ENCODE results near the gene SYNM. TPM values are rescaled to one million over a fixed set of nuclear protein-coding genes. Genes with fewer than 3 reads are reported as not detected.
"Not testable (repeated sequence)": the region's sequence is repeated elsewhere in the genome, so short reads cannot be mapped to it uniquely, and the experiment has no call there.

The SYNM gene
- polyA plus RNA-seq, 1 donor from 2014 or later, result 5.7 TPM

- Histone ChIP-seq H3F3A (ENCODE audit: insufficient read depth, low read length, poor library complexity, severe bottlenecking) (no peaks in the 10 kb centered on the region), H3K79me2 (replicated peaks; ENCODE audit: insufficient read depth, low read length) (no peaks in the 10 kb centered on the region), H3K4me2 (ENCODE audit: low read length) (no peak overlapping the region), H3K9me2 (ENCODE audit: insufficient read depth, low read length) (no peaks in the 10 kb centered on the region), H3K9ac (ENCODE audit: low read length) (no peak overlapping the region), H3K4me3 (ENCODE audit: low read length) (no peak overlapping the region), H4K20me1 (ENCODE audit: insufficient read depth) (no peaks in the 10 kb centered on the region), H3K27ac (ENCODE audit: low read length) (no peak overlapping the region), H3K9me3 (ENCODE audit: low read length) (no peaks in the 10 kb centered on the region), H3K36me3 (ENCODE audit: insufficient read depth, low read length) (no peaks in the 10 kb centered on the region), H3K27me3 (ENCODE audit: insufficient read depth, low read depth, low read length) (no peaks in the 10 kb centered on the region), H2AFZ (ENCODE audit: low read depth, low read length) (no peak overlapping the region)
- TF ChIP-seq EZH2 (IDR thresholded peaks at IDR 0.05; ENCODE audit: borderline replicate concordance, insufficient read depth, low read length, poor library complexity, severe bottlenecking) (no peak), POLR2AphosphoS5 (IDR thresholded peaks at IDR 0.05) (no peak)
These were observed 30.4 kb upstream of the SYNM start for GRCh38 chr15:99074446-99074845.

- H3K9me3 ChIP-seq (ENCODE audit: low read length); H3K4me2 ChIP-seq (ENCODE audit: low read length); H3K27ac ChIP-seq (ENCODE audit: low read length); H3K9ac ChIP-seq (ENCODE audit: low read length); H3K4me3 ChIP-seq (ENCODE audit: low read length); H3K36me3 ChIP-seq (ENCODE audit: insufficient read depth, low read length); H3K79me2 ChIP-seq (replicated peaks; ENCODE audit: insufficient read depth, low read length); H3K27me3 ChIP-seq (ENCODE audit: insufficient read depth, low read depth, low read length); H2AFZ ChIP-seq (ENCODE audit: low read depth, low read length); H3K9me2 ChIP-seq (ENCODE audit: insufficient read depth, low read length); H3F3A ChIP-seq (ENCODE audit: insufficient read depth, low read length, poor library complexity, severe bottlenecking); H4K20me1 ChIP-seq (ENCODE audit: insufficient read depth): not testable (repeated sequence)
These were observed 29.7 kb upstream of the SYNM start for GRCh38 chr15:99075059-99075652.

- Histone ChIP-seq H3K36me3 (ENCODE audit: insufficient read depth, low read length) (no peaks in the 10 kb centered on the region), H3K4me3 (ENCODE audit: low read length) (no peak overlapping the region), H3K4me2 (ENCODE audit: low read length) (no peak overlapping the region), H3K9me2 (ENCODE audit: insufficient read depth, low read length) (no peaks in the 10 kb centered on the region), H3K27me3 (ENCODE audit: insufficient read depth, low read depth, low read length) (no peaks in the 10 kb centered on the region), H4K20me1 (ENCODE audit: insufficient read depth) (no peaks in the 10 kb centered on the region), H3F3A (ENCODE audit: insufficient read depth, low read length, poor library complexity, severe bottlenecking) (no peaks in the 10 kb centered on the region), H3K79me2 (replicated peaks; ENCODE audit: insufficient read depth, low read length) (no peaks in the 10 kb centered on the region), H2AFZ (ENCODE audit: low read depth, low read length) (no peak overlapping the region), H3K9ac (ENCODE audit: low read length) (no peak overlapping the region), H3K27ac (ENCODE audit: low read length) (no peak overlapping the region), H3K9me3 (ENCODE audit: low read length) (no peaks in the 10 kb centered on the region)
- TF ChIP-seq TAF1 (IDR thresholded peaks at IDR 0.05; ENCODE audit: low read depth) (no peak), EP300 (conservative IDR thresholded peaks at IDR 0.05; ENCODE audit: poor library complexity, severe bottlenecking) (no peak), POLR2AphosphoS5 (IDR thresholded peaks at IDR 0.05) (no peak), MXI1 (conservative IDR thresholded peaks at IDR 0.05; ENCODE audit: poor library complexity, severe bottlenecking) (no peak), REST (IDR thresholded peaks at IDR 0.05; ENCODE audit: borderline replicate concordance) (no peak), CTCF (IDR thresholded peaks at IDR 0.05; ENCODE audit: poor library complexity, severe bottlenecking) (no peak), EZH2 (IDR thresholded peaks at IDR 0.05; ENCODE audit: borderline replicate concordance, insufficient read depth, low read length, poor library complexity, severe bottlenecking) (no peak), RAD21 (conservative IDR thresholded peaks at IDR 0.05) (no peak), SMC3 (conservative IDR thresholded peaks at IDR 0.05; ENCODE audit: poor library complexity) (no peak)
These were observed 28.8 kb upstream of the SYNM start for GRCh38 chr15:99076109-99076508.
